Measurements from ENCODE around the gene SYTL1. TPM values are rescaled to one million over a fixed set of nuclear protein-coding genes. Genes with fewer than 3 reads are reported as not detected.

Gene SYTL1
- total RNA-seq, 1 donor from 2014 or later = 56.2 TPM

DNA sequence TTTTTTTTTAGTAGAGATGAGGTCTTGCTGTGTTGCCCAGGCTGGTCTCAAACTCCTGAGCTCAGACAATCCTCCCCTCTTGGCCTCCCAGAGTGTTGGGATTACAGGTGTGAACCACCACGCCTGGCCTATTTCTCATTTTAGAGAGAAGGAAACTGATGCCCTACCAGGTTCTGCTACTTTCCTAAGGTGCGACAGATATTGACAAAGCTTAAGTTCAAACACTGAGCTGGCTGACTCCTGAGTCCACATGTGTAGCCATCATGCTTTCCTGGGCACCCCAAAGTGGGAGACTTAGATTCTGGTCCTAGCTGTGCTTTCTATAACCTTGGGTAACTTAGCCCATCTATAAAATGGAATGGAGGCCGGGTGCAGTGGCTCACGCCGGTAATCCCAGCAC is 25.0 kb upstream of the SYTL1 start:
- Histone ChIP-seq H3K27me3 (no peaks in the 10 kb centered on the region), H3K4me1 (no peaks in the 10 kb centered on the region), H3K36me3 (no peaks in the 10 kb centered on the region), H3K27ac (no peak overlapping the region), H3K4me3 (no peak overlapping the region), H3K9me3 (no peaks in the 10 kb centered on the region)
- TF ChIP-seq POLR2A (IDR thresholded peaks at IDR 0.05) (no peak), POLR2AphosphoS5 (IDR thresholded peaks at IDR 0.05; ENCODE audit: insufficient read depth in 1 of 2, low read depth in 1 of 2) (no peak)
- TF ChIP-seq, protein P1, sequence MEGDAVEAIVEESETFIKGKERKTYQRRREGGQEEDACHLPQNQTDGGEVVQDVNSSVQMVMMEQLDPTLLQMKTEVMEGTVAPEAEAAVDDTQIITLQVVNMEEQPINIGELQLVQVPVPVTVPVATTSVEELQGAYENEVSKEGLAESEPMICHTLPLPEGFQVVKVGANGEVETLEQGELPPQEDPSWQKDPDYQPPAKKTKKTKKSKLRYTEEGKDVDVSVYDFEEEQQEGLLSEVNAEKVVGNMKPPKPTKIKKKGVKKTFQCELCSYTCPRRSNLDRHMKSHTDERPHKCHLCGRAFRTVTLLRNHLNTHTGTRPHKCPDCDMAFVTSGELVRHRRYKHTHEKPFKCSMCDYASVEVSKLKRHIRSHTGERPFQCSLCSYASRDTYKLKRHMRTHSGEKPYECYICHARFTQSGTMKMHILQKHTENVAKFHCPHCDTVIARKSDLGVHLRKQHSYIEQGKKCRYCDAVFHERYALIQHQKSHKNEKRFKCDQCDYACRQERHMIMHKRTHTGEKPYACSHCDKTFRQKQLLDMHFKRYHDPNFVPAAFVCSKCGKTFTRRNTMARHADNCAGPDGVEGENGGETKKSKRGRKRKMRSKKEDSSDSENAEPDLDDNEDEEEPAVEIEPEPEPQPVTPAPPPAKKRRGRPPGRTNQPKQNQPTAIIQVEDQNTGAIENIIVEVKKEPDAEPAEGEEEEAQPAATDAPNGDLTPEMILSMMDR (IDR thresholded peaks at IDR 0.05) = no peak
- DNase-seq (ENCODE audit: extremely low spot score in 2 of 2) = no peak
- intact Hi-C loops (cut with DNase I) = no loop called here

DNA sequence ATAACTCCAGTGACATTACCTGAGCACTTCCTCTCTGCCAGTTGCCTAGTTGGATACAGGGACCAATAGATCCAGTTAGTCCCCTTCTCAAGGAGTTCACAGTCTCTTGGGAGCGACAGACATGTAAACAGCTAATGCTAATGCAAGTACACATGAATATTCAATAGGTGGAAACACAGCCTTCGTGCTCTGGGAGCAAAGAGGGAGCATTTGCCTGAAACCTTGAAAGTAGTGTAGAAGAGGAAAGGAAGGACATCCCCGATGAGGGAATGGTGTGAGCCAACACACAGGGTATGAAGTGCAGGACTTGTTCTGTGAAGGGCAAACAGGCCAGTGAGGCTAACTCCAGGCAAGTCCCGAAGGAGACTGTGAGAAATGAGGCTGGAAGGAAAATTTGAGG is 23.7 kb upstream of the SYTL1 start:
- intact Hi-C loops (cut with DNase I) = no loop called here
- DNase-seq (ENCODE audit: extremely low spot score in 2 of 2) = no peak
- Histone ChIP-seq H3K9me3 (no peaks in the 10 kb centered on the region), H3K4me1 (peaks cover 7% of the 10 kb centered on the region), H3K36me3 (no peaks in the 10 kb centered on the region), H3K27me3 (no peaks in the 10 kb centered on the region), H3K4me3 (no peak overlapping the region), H3K27ac (no peak overlapping the region)
- no peak for TF ChIP-seq POLR2A (IDR thresholded peaks at IDR 0.05)
- TF ChIP-seq POLR2AphosphoS5 (IDR thresholded peaks at IDR 0.05; ENCODE audit: insufficient read depth in 1 of 2, low read depth in 1 of 2) = no peak
- TF ChIP-seq, protein P1 (IDR thresholded peaks at IDR 0.05) = no peak

DNA sequence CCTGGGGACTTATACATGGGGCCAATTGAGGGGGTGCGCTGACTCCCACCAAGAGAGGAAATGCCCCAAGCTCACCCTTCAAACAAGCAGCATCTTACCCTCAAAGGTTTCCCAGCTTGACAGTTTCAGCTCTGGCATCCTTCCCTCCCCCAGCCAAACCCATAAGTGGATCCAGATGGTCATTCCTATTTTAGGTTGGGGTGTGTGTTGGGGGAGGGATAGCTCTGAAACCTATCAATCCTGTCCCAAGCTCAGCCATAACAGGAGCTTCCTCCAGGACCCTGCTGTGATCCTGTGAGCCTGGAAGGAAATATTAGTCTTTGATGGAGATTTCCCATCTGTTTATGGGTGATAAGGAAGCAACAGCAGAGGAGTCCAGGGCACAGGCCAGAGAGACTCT is 23.2 kb upstream of the SYTL1 start:
- H3K27me3 ChIP-seq = no peaks in the 10 kb centered on the region
- no peaks in the 10 kb centered on the region for H3K36me3 ChIP-seq
- H3K4me3 ChIP-seq = no peak overlapping the region
- TF ChIP-seq, protein P1 (IDR thresholded peaks at IDR 0.05) = no peak
- TF ChIP-seq POLR2A (IDR thresholded peaks at IDR 0.05) = no peak
- TF ChIP-seq POLR2AphosphoS5 (IDR thresholded peaks at IDR 0.05; ENCODE audit: insufficient read depth in 1 of 2, low read depth in 1 of 2) = no peak
- no peaks in the 10 kb centered on the region for H3K9me3 ChIP-seq
- DNase-seq (ENCODE audit: extremely low spot score in 2 of 2) = no peak
- H3K4me1 ChIP-seq = peaks cover 11% of the 10 kb centered on the region
- H3K27ac ChIP-seq = no peak overlapping the region
- intact Hi-C loops (cut with DNase I) = no loop called here

DNA sequence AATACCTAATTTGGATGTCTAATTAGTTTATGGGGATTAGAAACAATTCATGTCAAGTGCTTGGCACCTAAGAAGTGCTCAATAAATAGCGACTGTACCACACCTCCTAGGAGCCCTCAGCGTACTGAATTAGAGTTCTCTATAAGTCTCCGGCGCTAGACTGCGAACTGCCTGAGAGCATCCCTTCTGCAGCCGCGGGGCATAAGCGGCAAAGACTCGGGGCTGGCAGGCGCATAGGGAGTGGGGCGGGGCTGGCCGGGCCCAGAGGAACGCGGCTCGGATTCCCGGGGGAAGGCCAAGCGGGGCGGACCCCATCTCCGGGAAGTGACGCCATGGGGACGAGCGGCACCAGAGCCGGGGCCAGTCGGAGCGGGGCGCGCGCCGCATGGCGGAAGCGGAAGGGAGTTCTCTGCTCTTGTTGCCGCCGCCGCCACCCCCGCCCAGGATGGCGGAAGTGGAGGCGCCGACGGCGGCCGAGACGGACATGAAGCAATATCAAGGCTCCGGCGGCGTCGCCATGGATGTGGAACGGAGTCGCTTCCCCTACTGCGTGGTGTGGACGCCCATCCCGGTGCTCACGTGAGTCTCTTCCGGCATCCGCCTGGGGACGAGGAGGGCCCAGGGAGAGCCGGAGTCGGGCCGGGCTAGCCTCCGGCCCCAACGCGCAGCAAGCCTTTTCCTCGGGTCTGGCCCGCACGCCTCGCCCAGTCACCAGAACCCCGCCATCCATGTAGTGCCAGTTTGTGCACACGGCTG is 19.8 kb upstream of the SYTL1 start, which contains the start of gene TMEM222:
Gene TMEM222 (plus strand): TSS at position 351 of the 756 bp plus-strand sequence. CDS start 35 bp downstream, at position 386.
- TF ChIP-seq POLR2AphosphoS5 (IDR thresholded peaks at IDR 0.05; ENCODE audit: insufficient read depth in 1 of 2, low read depth in 1 of 2) (peak; percentile 93 to 98), POLR2A (IDR thresholded peaks at IDR 0.05) (no peak)
- TF ChIP-seq, protein P1 (IDR thresholded peaks at IDR 0.05) = peak; percentile 20 to 40 (median 32)
- Histone ChIP-seq H3K9me3 (no peaks in the 10 kb centered on the region), H3K27me3 (no peaks in the 10 kb centered on the region), H3K4me3 (peak within 1 kb of the TSS; percentile 79 to 90), H3K27ac (peak within 1 kb of the TSS; percentile 75), H3K36me3 (peaks cover 0 to 17% of the 10 kb centered on the region in 2 donors), H3K4me1 (peaks cover 44% of the 10 kb centered on the region)
- intact Hi-C loops (cut with DNase I) = no loop called here
- peak in 1 of 2 donors; percentile 95 for DNase-seq (ENCODE audit: extremely low spot score in 2 of 2)
